SK-MEL-5 (cell line): ENCODE data around the gene EXOSC5. TPM values are rescaled to one million over a fixed set of nuclear protein-coding genes. Genes with fewer than 3 reads are reported as not detected.
"Not testable (repeated sequence)": the region's sequence is repeated elsewhere in the genome, so short reads cannot be mapped to it uniquely, and the experiment has no call there.

Experiments
- DNase-seq: peaks from one replicate; pipeline ENCODE4 v3.0.0-alpha.2; 2016; ENCODE audit warnings: low read depth, low spot score
- in situ Hi-C: cut with HindIII; loops from 2 replicates; pipeline ENCODE4 v1.10.0; 2016; ENCODE audit warnings: low sequenced_read_pairs, high pct_unique_total_duplicates, low pct_unique_long_range_greater_than_20kb
- polyA plus RNA-seq, 2 experiments: library from polyadenylated mRNA; depleted of rRNA; stranded (reverse); fragments of >200 nt; gene quantifications; 2 replicates each; pipeline ENCODE4 v1.2.3, GENCODE V29; 2015
- total RNA-seq: library from RNA; depleted of rRNA; stranded (reverse); fragments of >200 nt; shearing (Covaris generic); gene quantifications from 2 replicates; pipeline ENCODE4 v1.2.3, GENCODE V29; 2014; rRNA removed

Gene EXOSC5
- total RNA-seq: 39.1 and 39.3 TPM in 2 replicates
- polyA plus RNA-seq (2015; cell fraction: cytosol; rRNA removed): 51.3 and 55.3 TPM in 2 replicates
- 9.0 and 18.9 TPM in 2 replicates for polyA plus RNA-seq (2015; cell fraction: nucleus; rRNA removed)

GRCh38 chr19:41397086-41398049 is at the start of gene EXOSC5, which contains the start of gene BCKDHA:
EXOSC5 (minus strand) TSS chr19:41397359; CDS start chr19:41397328, 31 bp downstream.
BCKDHA (plus strand) TSS chr19:41397818; CDS start chr19:41397828, 10 bp downstream.
- DNase-seq: peak; percentile 99
- in situ Hi-C loops: no loop called here

GRCh38 chr19:41445575-41445974 is 48.4 kb upstream of the EXOSC5 start:
- in situ Hi-C loops: no loop called here
- DNase-seq: no peak

DNA sequence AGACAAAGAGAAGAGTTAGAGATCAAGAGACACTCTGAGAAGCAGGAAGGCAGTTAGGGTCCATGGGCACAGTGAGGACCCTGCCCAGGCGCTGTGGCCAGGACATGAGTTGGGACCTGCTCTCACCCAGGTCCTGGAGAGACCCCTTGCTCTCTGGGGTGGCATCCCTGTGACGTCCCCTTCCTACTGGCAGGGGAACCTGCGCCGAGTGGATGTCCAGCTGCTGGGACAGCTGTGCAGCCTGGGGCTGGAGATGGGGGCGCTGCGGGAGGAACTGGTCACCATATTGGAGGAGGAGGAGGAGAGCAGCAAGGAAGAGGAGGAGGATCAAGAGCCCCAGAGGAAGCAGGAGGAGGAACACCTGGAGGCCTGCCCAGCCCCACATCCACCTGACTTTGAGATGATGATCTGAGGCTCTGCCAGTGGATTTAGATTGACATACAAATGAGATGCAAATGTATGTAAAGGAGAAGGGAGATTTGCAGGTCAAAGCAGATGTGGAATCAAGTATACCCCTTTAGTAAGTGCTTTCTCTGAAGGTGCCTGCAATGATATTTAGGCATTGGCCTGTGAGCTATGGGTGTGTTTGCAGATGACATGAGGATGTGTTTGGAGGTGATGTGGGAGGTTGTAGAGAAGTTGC is 46.8 kb upstream of the EXOSC5 start:
- in situ Hi-C loops: no loop called here

DNA sequence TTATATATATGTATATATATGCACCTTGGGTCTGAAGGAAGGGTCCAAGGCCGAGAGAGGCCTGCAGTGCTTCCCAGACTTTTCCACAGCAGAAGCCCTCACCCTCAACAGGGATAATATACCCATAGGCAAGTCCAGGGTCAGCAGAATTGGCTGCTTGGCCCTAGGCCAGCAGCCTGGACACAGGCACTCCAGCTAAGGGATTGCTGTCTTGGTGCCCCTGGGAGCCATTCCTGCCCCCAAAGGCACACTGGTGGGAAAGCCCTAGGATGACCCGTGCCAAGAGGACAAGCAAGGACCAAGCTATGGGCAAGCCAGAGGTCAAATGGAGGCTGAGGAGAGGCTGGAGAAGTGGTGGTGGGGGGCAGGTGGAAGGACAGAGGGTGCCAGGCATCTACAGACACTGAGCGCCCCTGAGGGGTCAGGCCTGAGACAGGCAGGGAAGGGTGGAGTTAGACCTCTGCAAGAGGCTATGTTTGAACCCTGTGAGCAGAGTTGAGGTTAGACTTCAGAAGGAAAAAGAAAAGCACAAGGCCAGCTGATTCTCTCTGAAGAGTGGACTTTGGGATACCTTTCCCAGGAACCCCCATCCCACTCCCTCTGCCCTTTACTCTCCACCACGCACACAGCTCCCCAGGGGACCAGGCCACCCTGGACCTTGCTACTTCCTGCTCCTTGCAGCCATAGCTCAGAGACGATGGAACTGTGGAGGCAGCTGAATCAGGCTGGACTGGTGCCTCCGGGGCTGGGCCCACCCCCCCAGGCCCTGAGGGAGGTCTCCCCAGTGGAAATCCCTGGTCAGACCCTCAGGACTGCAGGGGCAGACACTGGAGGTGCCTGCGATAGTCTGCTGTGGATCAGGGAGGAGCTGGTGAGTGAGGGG is 45.6 kb upstream of the EXOSC5 start, which contains the start of gene ERICH4:
ERICH4 (plus strand) TSS at position 684 of the 883 bp plus-strand sequence; CDS start at position 698, 14 bp downstream.
- no peak for DNase-seq
- in situ Hi-C loops: no loop called here

More for the DNA sequence above, 46.8 kb upstream of the EXOSC5 start:
- no peak for DNase-seq

GRCh38 chr19:41441321-41441945 is 44.3 kb upstream of the EXOSC5 start:
- no peak for DNase-seq
- in situ Hi-C loops: no loop called here

- in situ Hi-C loops: no loop called here
- DNase-seq: peak; percentile 98
Measured at GRCh38 chr19:41439441-41440222, 42.5 kb upstream of the EXOSC5 start, which contains the start of gene DMAC2. DMAC2 (minus strand) TSS chr19:41439912; CDS start chr19:41439899, 13 bp downstream.

- no peak for DNase-seq
- in situ Hi-C loops: no loop called here
Measured at GRCh38 chr19:41437944-41438574, 40.9 kb upstream of the EXOSC5 start.

DNA sequence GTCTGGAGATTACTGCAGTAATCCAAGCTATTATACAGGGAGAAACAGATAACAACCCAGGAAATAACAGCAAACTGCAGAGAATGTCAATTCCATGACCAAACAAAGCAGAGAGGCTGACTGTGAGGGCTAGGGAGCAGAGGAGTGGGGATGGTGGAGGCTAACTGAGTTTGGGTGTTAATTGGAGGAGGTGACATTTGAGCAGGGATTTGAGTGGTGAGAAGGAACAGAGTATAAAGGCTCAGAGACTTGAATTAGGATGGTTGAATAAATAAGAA is 39.5 kb upstream of the EXOSC5 start:
- DNase-seq: no peak
- in situ Hi-C loops: no loop called here

DNA sequence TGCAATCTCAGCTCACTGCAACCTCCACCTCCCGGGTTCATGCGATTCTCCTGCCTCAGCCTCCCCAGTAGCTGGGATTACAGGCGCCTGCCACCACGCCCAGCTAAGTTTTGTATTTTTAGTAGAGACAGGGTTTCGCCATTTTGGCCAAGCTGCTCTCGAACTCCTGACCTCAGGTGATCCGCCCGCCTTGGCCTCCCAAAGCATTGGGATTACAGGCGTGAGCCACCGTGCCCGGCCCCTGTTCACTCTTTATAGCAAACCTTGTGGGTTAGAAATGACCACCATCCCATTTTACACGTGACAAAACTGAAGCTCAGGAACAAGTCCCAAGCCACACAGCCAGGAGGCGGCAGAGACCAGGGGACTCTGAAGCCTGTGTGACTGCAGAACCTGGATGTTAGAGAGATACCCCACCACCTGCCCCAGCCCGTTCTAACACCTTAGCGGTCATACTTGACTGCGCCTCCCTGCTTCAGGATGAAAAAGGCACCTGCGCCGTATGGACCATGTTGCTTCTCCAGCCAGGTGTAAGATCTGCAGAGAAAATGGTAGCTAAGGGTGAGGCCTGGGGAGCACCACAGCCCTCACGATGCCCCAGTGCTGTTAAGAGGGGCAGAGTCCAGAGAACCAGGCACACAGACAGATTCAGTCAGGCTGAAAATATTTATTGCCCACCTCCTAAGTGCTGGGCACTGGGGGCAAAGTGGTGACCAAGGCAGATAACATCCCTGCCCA is 38.9 kb upstream of the EXOSC5 start:
- in situ Hi-C loops: no loop called here
- no peak for DNase-seq

DNA sequence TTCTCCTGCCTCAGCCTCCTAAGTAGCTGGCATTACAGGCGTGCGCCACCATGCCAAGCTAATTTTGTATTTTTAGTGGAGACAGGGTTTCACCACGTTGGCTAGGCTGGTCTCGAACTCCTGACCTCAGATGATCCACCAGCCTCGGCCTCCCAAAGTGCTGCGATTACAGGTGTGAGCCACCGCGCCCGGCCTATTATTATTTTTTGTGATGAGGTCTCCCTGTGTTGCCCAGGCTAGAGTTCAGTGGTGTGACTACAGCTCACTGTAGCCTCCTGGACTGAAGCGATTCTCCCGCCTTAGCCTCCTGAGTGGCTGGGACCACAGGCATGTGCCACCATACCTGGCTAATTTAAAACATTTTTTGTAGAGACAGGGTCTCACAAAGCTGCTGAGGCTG is 38.2 kb upstream of the EXOSC5 start:
- in situ Hi-C loops, DNase-seq: not testable (repeated sequence)

- no peak for DNase-seq
- in situ Hi-C loops: no loop called here
Measured at GRCh38 chr19:41434450-41434849, 37.3 kb upstream of the EXOSC5 start.

- in situ Hi-C loops: no loop called here
- DNase-seq: no peak
Measured at GRCh38 chr19:41433171-41433570, 36.0 kb upstream of the EXOSC5 start.

GRCh38 chr19:41431426-41432386 is 34.5 kb upstream of the EXOSC5 start:
- peak; percentile 56 for DNase-seq
- in situ Hi-C loops: no loop called here

GRCh38 chr19:41430922-41431321 is 33.8 kb upstream of the EXOSC5 start:
- in situ Hi-C loops: no loop called here
- no peak for DNase-seq
